Aorta (tissue), 5 donors: ENCODE results near the gene BTBD2. TPM values are rescaled to one million over a fixed set of nuclear protein-coding genes. Genes with fewer than 3 reads are reported as not detected.
A peak's percentile ranks its signal among the peaks of the same experiment; 100 is the strongest.

Experiments used
- ATAC-seq: fragments of 200-7000 bp; cut with Tn5 transposase; one replicate; pipeline ENCODE4 v1.9.1; 2022; ENCODE audit warnings: moderate library complexity; ENCODE audit not compliant: low FRiP score
- DNase-seq, 2 donors: peaks; one replicate each; pipeline ENCODE4 v3.0.0-alpha.2; 2020
- H3K27ac ChIP-seq, 2 donors: one replicate each; pipeline ENCODE4 v1.5.1; 2013; ENCODE audit warnings: low read length in 2 of 2, mild to moderate bottlenecking in 2 of 2, moderate library complexity in 2 of 2, control low read depth in 1 of 2, inconsistent platforms in 1 of 2, low read depth in 1 of 2
- H3K27me3 ChIP-seq, 2 donors: one replicate each; pipeline ENCODE4 v1.6.1; 2013; ENCODE audit warnings: control low read depth in 1 of 2, low read length in 1 of 2, mild to moderate bottlenecking in 1 of 2, moderate library complexity in 1 of 2; ENCODE audit not compliant: insufficient read depth in 2 of 2, control insufficient read depth in 1 of 2
- H3K36me3 ChIP-seq, 2 donors: one replicate each; pipeline ENCODE4 v1.6.1; 2013; ENCODE audit warnings: control low read depth in 1 of 2, low read length in 1 of 2, mild to moderate bottlenecking in 1 of 2; ENCODE audit not compliant: insufficient read depth in 2 of 2, control insufficient read depth in 1 of 2
- H3K4me1 ChIP-seq, 2 donors: one replicate each; pipeline ENCODE4 v1.6.1; 2013; ENCODE audit warnings: low read length in 2 of 2, control low read depth in 1 of 2, mild to moderate bottlenecking in 1 of 2, moderate library complexity in 1 of 2; ENCODE audit not compliant: insufficient read depth in 2 of 2, control insufficient read depth in 1 of 2
- H3K4me3 ChIP-seq, 2 donors: one replicate each; pipeline ENCODE4 v1.5.1; 2013; ENCODE audit warnings: low read length in 2 of 2, control low read depth in 1 of 2, mild to moderate bottlenecking in 1 of 2
- H3K9me3 ChIP-seq: one replicate; pipeline ENCODE4 v1.6.1; 2013; ENCODE audit warnings: mild to moderate bottlenecking, low read length; ENCODE audit not compliant: control insufficient read depth
- WGBS, 2 donors: extraction: QIAGEN DNeasy Blood & Tissue Kit; methylation state at CpG; one replicate each; pipeline ENCODE4 v1.1.7; 2013; 5-methylcytosine and 5-hydroxymethylcytosine counted together
- intact Hi-C, 2 donors: fragments of 100-400 bp; cut with DNase I; formaldehyde crosslinking; loops; one replicate each; pipeline versions ENCODE4 v1.14.2 to v1.15.0; 2022
- polyA plus RNA-seq, 2 donors: library from polyadenylated mRNA; stranded (reverse); fragments of 200-250 nt; gene quantifications; one replicate each; pipeline ENCODE4 v1.2.3, GENCODE V29; 2013
- total RNA-seq, 2 donors: library from RNA; stranded (reverse); fragmentation: NEBNext Ultra II Directional; extraction: Animal tissue kit (Norgen Biotek cat#: 25700); gene quantifications; one replicate each; pipeline ENCODE4 v1.2.1, GENCODE V29; 2021
- donor health status: healthy with polysubstance abuse.
- donor health status: Bipolar disorder and iron deficiency.
- donor health status: DM: no; HTN: no; CAD: no.
- donor health status: DM: no; HTN: no; CAD: no.
- donor health status: DM: yes; HTN: yes; CAD: no.

Gene BTBD2
- total and polyA plus RNA-seq, 4 donors, result 27.5 to 62.7 (median 51.5) TPM

- Histone ChIP-seq H3K27ac (no peak overlapping the region), H3K36me3 (no peaks in the 10 kb centered on the region), H3K4me3 (no peak overlapping the region), H3K4me1 (no peaks in the 10 kb centered on the region), H3K27me3 (no peaks in the 10 kb centered on the region), H3K9me3 (no peaks in the 10 kb centered on the region)
- intact Hi-C loops, result no loop called here
- whole genome bisulfite sequencing, 2 donors, result 94 to 95% methylated on average over 23 of the region's 23 CpGs
- peak; percentile 5 for ATAC-seq
- no peak for DNase-seq
These were observed 52.8 kb downstream of the BTBD2 start for GRCh38 chr19:1962674-1963073.

GRCh38 chr19:1961000-1961883 is 54.3 kb downstream of the BTBD2 start:
- intact Hi-C loops, result no loop called here
- Histone ChIP-seq H3K27ac (no peak overlapping the region), H3K27me3 (no peaks in the 10 kb centered on the region), H3K4me3 (no peak overlapping the region), H3K36me3 (no peaks in the 10 kb centered on the region), H3K4me1 (no peaks in the 10 kb centered on the region), H3K9me3 (no peaks in the 10 kb centered on the region)
- WGBS, 2 donors, result 87 to 90% methylated on average over 33 to 42 of the region's 42 CpGs
- ATAC-seq, result no peak
- DNase-seq, result no peak

- WGBS, 2 donors, result 94 to 95% methylated on average over 32 of the region's 32 CpGs
- Histone ChIP-seq H3K27ac (no peak overlapping the region), H3K27me3 (no peaks in the 10 kb centered on the region), H3K4me1 (no peaks in the 10 kb centered on the region), H3K36me3 (no peaks in the 10 kb centered on the region), H3K4me3 (no peak overlapping the region), H3K9me3 (no peaks in the 10 kb centered on the region)
- ATAC-seq, result no peak
- DNase-seq, result no peak
- intact Hi-C loops, result no loop called here
These were observed 55.5 kb downstream of the BTBD2 start for GRCh38 chr19:1959928-1960589.

GRCh38 chr19:1957562-1958248 is 57.8 kb downstream of the BTBD2 start:
- no peaks in the 10 kb centered on the region for H3K36me3 ChIP-seq
- intact Hi-C loops, result no loop called here

GRCh38 chr19:1956868-1957492 is 58.5 kb downstream of the BTBD2 start:
- no peaks in the 10 kb centered on the region for H3K27me3 ChIP-seq
- H3K4me3 ChIP-seq, result no peak overlapping the region
- intact Hi-C loops, result no loop called here
- ATAC-seq (no peak), DNase-seq (no peak)
- WGBS, 2 donors, result 73 to 75% methylated on average over 28 of the region's 28 CpGs
- no peaks in the 10 kb centered on the region for H3K9me3 ChIP-seq
- H3K36me3 ChIP-seq, result no peaks in the 10 kb centered on the region
- no peaks in the 10 kb centered on the region for H3K4me1 ChIP-seq
- H3K27ac ChIP-seq, result no peak overlapping the region

More at GRCh38 chr19:1957562-1958248, 57.8 kb downstream of the BTBD2 start:
- Histone ChIP-seq H3K9me3 (no peaks in the 10 kb centered on the region), H3K4me1 (no peaks in the 10 kb centered on the region), H3K27ac (no peak overlapping the region), H3K27me3 (no peaks in the 10 kb centered on the region), H3K4me3 (no peak overlapping the region)
- no peak for ATAC-seq
- no peak for DNase-seq
- 83 to 86% methylated on average over 38 to 40 of the region's 40 CpGs for WGBS, 2 donors

GRCh38 chr19:1956122-1956494 is 59.4 kb downstream of the BTBD2 start:
- no peak overlapping the region for H3K4me3 ChIP-seq
- H3K4me1 ChIP-seq, result no peaks in the 10 kb centered on the region
- intact Hi-C loops, result no loop called here
- WGBS, 2 donors, result 89 to 93% methylated on average over 12 of the region's 12 CpGs
- H3K9me3 ChIP-seq, result no peaks in the 10 kb centered on the region
- no peaks in the 10 kb centered on the region for H3K27me3 ChIP-seq
- ATAC-seq, result no peak
- DNase-seq, result no peak
- no peak overlapping the region for H3K27ac ChIP-seq
- H3K36me3 ChIP-seq, result no peaks in the 10 kb centered on the region

GRCh38 chr19:1955171-1956121 is 60.1 kb downstream of the BTBD2 start:
- no peaks in the 10 kb centered on the region for H3K27me3 ChIP-seq
- 81 to 83% methylated on average over 47 to 51 of the region's 51 CpGs for WGBS, 2 donors
- DNase-seq, result no peak
- no peak overlapping the region for H3K4me3 ChIP-seq
- peak; percentile 4 for ATAC-seq
- H3K9me3 ChIP-seq, result no peaks in the 10 kb centered on the region
- intact Hi-C loops, result no loop called here
- H3K27ac ChIP-seq, result no peak overlapping the region
- H3K4me1 ChIP-seq, result no peaks in the 10 kb centered on the region
- H3K36me3 ChIP-seq, result no peaks in the 10 kb centered on the region

GRCh38 chr19:1954532-1954933 is 61.0 kb downstream of the BTBD2 start:
- no peaks in the 10 kb centered on the region for H3K9me3 ChIP-seq
- H3K27me3 ChIP-seq, result no peaks in the 10 kb centered on the region
- DNase-seq, result no peak
- no peaks in the 10 kb centered on the region for H3K4me1 ChIP-seq
- WGBS, 2 donors, result 87 to 90% methylated on average over 15 of the region's 15 CpGs
- intact Hi-C loops, result no loop called here
- H3K27ac ChIP-seq, result no peak overlapping the region
- ATAC-seq, result no peak
- H3K36me3 ChIP-seq, result no peaks in the 10 kb centered on the region
- H3K4me3 ChIP-seq, result no peak overlapping the region
